Thoracic aorta (tissue), 2 donors: ENCODE results near the gene DPP6. TPM values are rescaled to one million over a fixed set of nuclear protein-coding genes. Genes with fewer than 3 reads are reported as not detected.

Experiments used
- ATAC-seq: fragments of 150-250 bp; one replicate; pipeline ENCODE4 v1.8.0; 2017; ENCODE audit warnings: low read depth; ENCODE audit not compliant: insufficient number of reproducible peaks, low FRiP score
- DNase-seq: peaks from one replicate; pipeline ENCODE4 v3.0.0-alpha.2; 2020; ENCODE audit warnings: low spot score
- H3K27ac ChIP-seq, 2 donors: fragments of 200-600 bp; sonication (generic); 1 replicate in 1 of 2; 2 replicates in 1 of 2; pipeline ENCODE4 v1.5.1; 2016; ENCODE audit warnings: mild to moderate bottlenecking in 2 of 2, moderate library complexity in 2 of 2
- H3K27me3 ChIP-seq: fragments of 200-600 bp; sonication (generic); replicated peaks from 2 replicates; pipeline ENCODE4 v1.6.0; 2016; ENCODE audit warnings: mild to moderate bottlenecking; ENCODE audit not compliant: insufficient read depth
- H3K36me3 ChIP-seq: fragments of 200-600 bp; sonication (generic); one replicate; pipeline ENCODE4 v1.5.1; 2016
- H3K4me1 ChIP-seq, 2 donors: fragments of 200-600 bp; sonication (generic); 1 replicate in 1 of 2; 2 replicates in 1 of 2; pipeline versions ENCODE4 v1.5.1 to v1.6.0; 2016; ENCODE audit warnings: low read depth in 2 of 2, mild to moderate bottlenecking in 1 of 2; ENCODE audit not compliant: control insufficient read depth in 1 of 2
- H3K4me3 ChIP-seq: fragments of 200-600 bp; sonication (generic); 2 replicates; pipeline ENCODE4 v1.5.1; 2016; ENCODE audit warnings: mild to moderate bottlenecking
- H3K9me3 ChIP-seq: fragments of 200-600 bp; sonication (generic); 2 replicates; pipeline ENCODE4 v1.5.1; 2016
- CTCF ChIP-seq: fragments of 200-600 bp; sonication (generic); IDR thresholded peaks from one replicate; pipeline ENCODE4 v1.5.1; 2019; ENCODE audit warnings: antibody characterized with exemption
- total RNA-seq, 2 donors: library from RNA; depleted of rRNA; stranded (reverse); fragments of >200 nt; gene quantifications; one replicate each; pipeline versions ENCODE4 v1.1.0 to v1.2.3, GENCODE V29; 2016

Gene DPP6
- total RNA-seq, 2 donors from 2014 or later: not detected

- Histone ChIP-seq H3K4me1 (no peaks in the 10 kb centered on the region), H3K4me3 (no peak overlapping the region), H3K9me3 (no peaks in the 10 kb centered on the region), H3K36me3 (no peaks in the 10 kb centered on the region), H3K27me3 (no peaks in the 10 kb centered on the region), H3K27ac (no peak overlapping the region)
- no peak for DNase-seq
- no peak for ATAC-seq
- TF ChIP-seq CTCF: no peak
Measured at GRCh38 chr7:154569916-154570315, 517.7 kb downstream of the DPP6 start.

GRCh38 chr7:154571772-154572171, 519.6 kb downstream of the DPP6 start:
- no peaks in the 10 kb centered on the region for H3K9me3 ChIP-seq
- TF ChIP-seq CTCF: no peak
- H3K27ac ChIP-seq: no peak overlapping the region
- no peak overlapping the region for H3K4me3 ChIP-seq
- H3K36me3 ChIP-seq: no peaks in the 10 kb centered on the region
- no peaks in the 10 kb centered on the region for H3K4me1 ChIP-seq
- no peak for DNase-seq
- no peaks in the 10 kb centered on the region for H3K27me3 ChIP-seq
- no peak for ATAC-seq

GRCh38 chr7:154574235-154574634, 522.0 kb downstream of the DPP6 start:
- TF ChIP-seq CTCF: no peak
- H3K36me3 ChIP-seq: no peaks in the 10 kb centered on the region
- no peaks in the 10 kb centered on the region for H3K9me3 ChIP-seq
- DNase-seq (no peak), ATAC-seq (no peak)
- H3K4me3 ChIP-seq: no peak overlapping the region
- H3K27me3 ChIP-seq: no peaks in the 10 kb centered on the region
- no peak overlapping the region for H3K27ac ChIP-seq
- H3K4me1 ChIP-seq: no peaks in the 10 kb centered on the region

GRCh38 chr7:154575497-154575896, 523.3 kb downstream of the DPP6 start:
- Histone ChIP-seq H3K27me3 (no peaks in the 10 kb centered on the region), H3K9me3 (no peaks in the 10 kb centered on the region), H3K4me1 (no peaks in the 10 kb centered on the region), H3K4me3 (no peak overlapping the region), H3K27ac (no peak overlapping the region), H3K36me3 (no peaks in the 10 kb centered on the region)
- TF ChIP-seq CTCF: no peak
- ATAC-seq: no peak
- no peak for DNase-seq

GRCh38 chr7:154576604-154577003, 524.4 kb downstream of the DPP6 start:
- H3K36me3 ChIP-seq: no peaks in the 10 kb centered on the region
- DNase-seq: no peak
- no peaks in the 10 kb centered on the region for H3K27me3 ChIP-seq
- no peaks in the 10 kb centered on the region for H3K9me3 ChIP-seq
- TF ChIP-seq CTCF: no peak
- no peak overlapping the region for H3K4me3 ChIP-seq
- ATAC-seq: no peak
- no peak overlapping the region for H3K27ac ChIP-seq
- H3K4me1 ChIP-seq: no peaks in the 10 kb centered on the region
